T-helper 2 cell (primary cell): ENCODE data around the gene CBX2.
A peak's percentile ranks its signal among the peaks of the same experiment; 100 is the strongest.

Experiments used
- DNase-seq, 5 experiments: peaks; one replicate each; pipeline versions ENCODE4 v3.0.0 to v3.0.0-alpha.2; 2012 to 2022

Gene CBX2

GRCh38 chr17:79801156-79802038 lies 23.4 kb downstream of the CBX2 start:
- DNase-seq = no peak

- no peak for DNase-seq
Measured at GRCh38 chr17:79802039-79802735, 24.2 kb downstream of the CBX2 start.

GRCh38 chr17:79802736-79803420 lies 24.9 kb downstream of the CBX2 start:
- DNase-seq = no peak

GRCh38 chr17:79803421-79803996 lies 25.6 kb downstream of the CBX2 start:
- no peak for DNase-seq

GRCh38 chr17:79803997-79804855 lies 26.3 kb downstream of the CBX2 start:
- peak in 3 of 5 experiments; percentile 35 to 89 (median 65) for DNase-seq

GRCh38 chr17:79804856-79805696 lies 27.1 kb downstream of the CBX2 start:
- no peak for DNase-seq

GRCh38 chr17:79806446-79806760 lies 28.5 kb downstream of the CBX2 start:
- no peak for DNase-seq

GRCh38 chr17:79806863-79807720 lies 29.1 kb downstream of the CBX2 start:
- DNase-seq = no peak

GRCh38 chr17:79808763-79809529 lies 31.0 kb downstream of the CBX2 start:
- peak in 1 of 5 experiments; percentile 67 for DNase-seq

- DNase-seq = no peak
Measured at GRCh38 chr17:79809530-79810129, 31.7 kb downstream of the CBX2 start.

- peak; percentile 62 to 91 (median 77) for DNase-seq
Measured at GRCh38 chr17:79810130-79811010, 32.4 kb downstream of the CBX2 start.

GRCh38 chr17:79811011-79811867 lies 33.3 kb downstream of the CBX2 start:
- DNase-seq = peak in 1 of 5 experiments; percentile 69

- no peak for DNase-seq
Measured at GRCh38 chr17:79811868-79812352, 34.0 kb downstream of the CBX2 start.

GRCh38 chr17:79812353-79813258 lies 34.7 kb downstream of the CBX2 start:
- DNase-seq = no peak
